CD8-positive, alpha-beta memory T cell (primary cell): ENCODE measurements around the gene KAZN. TPM values are rescaled to one million over a fixed set of nuclear protein-coding genes. Genes with fewer than 3 reads are reported as not detected.
A peak's percentile ranks its signal among the peaks of the same experiment; 100 is the strongest.

Experiments used
- CTCF ChIA-PET: fragments of 350-600 bp; sonication (Branson Sonifier 250); formaldehyde crosslinking; loops from one replicate; lab custom pipeline; 2021; ENCODE audit warnings: antibody characterized with exemption; lab: Charles Lee
- POLR2A ChIA-PET: fragments of 350-600 bp; sonication (Branson Sonifier 250); formaldehyde crosslinking; loops from one replicate; lab custom pipeline; 2021; ENCODE audit warnings: antibody characterized with exemption; lab: Charles Lee
- DNase-seq, 5 donors: peaks; one replicate each; pipeline versions ENCODE4 v3.0.0 to v3.0.0-alpha.2; 2020 to 2022; ENCODE audit warnings: mixed read lengths in 1 of 5
- H3K27ac ChIP-seq: one replicate; pipeline ENCODE4 v1.7.0; 2013; ENCODE audit warnings: low read depth, mild to moderate bottlenecking, low read length, moderate library complexity
- H3K27me3 ChIP-seq: 2 replicates; pipeline ENCODE4 v1.7.0; 2013; ENCODE audit warnings: low read length, mild to moderate bottlenecking; ENCODE audit not compliant: insufficient read depth, poor library complexity, severe bottlenecking
- H3K36me3 ChIP-seq: 2 replicates; pipeline ENCODE4 v1.7.0; 2013; ENCODE audit warnings: mild to moderate bottlenecking, low read length, moderate library complexity; ENCODE audit not compliant: insufficient read depth
- H3K4me1 ChIP-seq: 2 replicates; pipeline ENCODE4 v1.7.0; 2013; ENCODE audit warnings: mild to moderate bottlenecking, low read length, moderate library complexity; ENCODE audit not compliant: insufficient read depth
- H3K4me3 ChIP-seq: 2 replicates; pipeline ENCODE4 v1.7.0; 2013; ENCODE audit warnings: mild to moderate bottlenecking, low read length
- H3K9me3 ChIP-seq: 2 replicates; pipeline ENCODE4 v1.7.0; 2013; ENCODE audit warnings: mild to moderate bottlenecking, low read length
- H3K27ac Mint-ChIP-seq, 8 donors: one replicate each; pipeline ENCODE4 v1.8.0; 2020 to 2021; ENCODE audit warnings: mixed read lengths in 8 of 8, mild to moderate bottlenecking in 6 of 8, inconsistent platforms in 3 of 8, moderate library complexity in 3 of 8
- H3K27me3 Mint-ChIP-seq, 2 donors: one replicate each; pipeline ENCODE4 v1.8.0; 2020 to 2021; ENCODE audit warnings: mixed read lengths in 2 of 2, mild to moderate bottlenecking in 1 of 2, moderate library complexity in 1 of 2
- H3K36me3 Mint-ChIP-seq, 3 donors: one replicate each; pipeline ENCODE4 v1.8.0; 2020 to 2021; ENCODE audit warnings: mixed read lengths in 3 of 3, inconsistent platforms in 1 of 3, mild to moderate bottlenecking in 1 of 3
- H3K4me1 Mint-ChIP-seq, 3 donors: one replicate each; pipeline ENCODE4 v1.8.0; 2020 to 2021; ENCODE audit warnings: mixed read lengths in 3 of 3, inconsistent platforms in 1 of 3, mild to moderate bottlenecking in 1 of 3
- H3K4me3 Mint-ChIP-seq, 7 donors: one replicate each; pipeline ENCODE4 v1.8.0; 2020 to 2021; ENCODE audit warnings: mixed read lengths in 7 of 7, mild to moderate bottlenecking in 6 of 7, moderate library complexity in 4 of 7, inconsistent platforms in 2 of 7
- H3K9me3 Mint-ChIP-seq, 5 donors: one replicate each; pipeline ENCODE4 v1.8.0; 2020 to 2022; ENCODE audit warnings: mixed read lengths in 5 of 5, mild to moderate bottlenecking in 3 of 5, moderate library complexity in 2 of 5, inconsistent platforms in 1 of 5
- polyA plus RNA-seq: library from polyadenylated mRNA; unstranded; fragments of 300-500 nt; fragmentation: Illumina TruSeq; gene quantifications from one replicate; pipeline ENCODE4 v1.2.3, GENCODE V29; 2021
- total RNA-seq, 2 experiments: library from RNA; stranded (reverse); gene quantifications; one replicate each; pipeline ENCODE4 v1.2.3, GENCODE V29; 2021

Gene KAZN
- total and polyA plus RNA-seq, 3 experiments from 2014 or later, result 0.15 to 0.35 (median 0.18) TPM

DNA sequence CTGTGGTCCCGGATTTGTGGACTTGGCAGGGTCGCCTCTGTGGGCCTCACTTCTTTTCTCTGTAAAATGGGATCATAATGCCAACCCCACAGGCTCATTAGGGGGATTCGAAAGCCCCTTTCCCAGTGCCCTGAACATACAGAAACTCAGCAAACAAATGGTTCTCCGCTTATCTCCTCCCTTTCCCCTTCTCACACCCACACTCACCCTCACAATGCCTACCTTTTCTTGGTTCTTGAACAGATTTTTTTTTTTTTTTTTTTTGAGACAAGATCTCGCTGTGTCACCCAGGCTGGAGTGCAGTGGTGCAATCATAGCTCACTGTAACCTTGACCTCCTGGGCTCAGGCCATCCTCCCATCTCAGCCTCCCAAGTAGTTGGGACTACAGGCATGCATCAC, 175.7 kb downstream of the KAZN start:
- Histone ChIP-seq H3K36me3 (no peaks in the 10 kb centered on the region), H3K27ac (no peak overlapping the region), H3K4me3 (no peak overlapping the region), H3K9me3 (no peaks in the 10 kb centered on the region), H3K27me3 (no peaks in the 10 kb centered on the region), H3K4me1 (no peaks in the 10 kb centered on the region)
- no peaks in the 10 kb centered on the region for H3K36me3 Mint-ChIP-seq
- no peak overlapping the region for H3K27ac Mint-ChIP-seq
- no peak overlapping the region for H3K4me3 Mint-ChIP-seq
- peaks cover 0 to 2% (median 0%) of the 10 kb centered on the region in 5 donors for H3K9me3 Mint-ChIP-seq
- DNase-seq, result no peak
- POLR2A ChIA-PET, result no interaction called here
- H3K4me1 Mint-ChIP-seq, result no peaks in the 10 kb centered on the region
- CTCF ChIA-PET, result no interaction called here
- H3K27me3 Mint-ChIP-seq, result peaks cover 4 to 8% of the 10 kb centered on the region in 2 donors

DNA sequence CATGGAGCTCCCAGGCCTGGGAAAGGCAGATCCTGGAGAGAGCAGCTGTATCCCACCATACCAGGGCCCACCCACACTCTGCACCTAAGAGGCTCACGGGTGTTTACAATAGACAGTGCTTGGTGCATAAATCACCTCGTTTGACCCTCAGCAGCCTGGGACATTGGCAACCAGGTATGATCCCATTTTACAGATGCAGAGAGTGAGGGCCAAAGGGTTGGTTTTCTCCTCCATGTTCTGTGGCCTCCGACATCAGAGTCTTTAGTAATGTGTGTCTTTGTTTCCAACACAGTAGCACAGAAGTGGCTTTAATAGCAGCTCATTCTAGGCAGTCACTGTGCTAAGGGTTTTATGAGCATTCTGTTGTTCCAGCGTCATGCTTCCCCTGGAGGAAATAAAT, 176.5 kb downstream of the KAZN start:
- ChIA-PET CTCF (no interaction called here), POLR2A (no interaction called here)
- Histone ChIP-seq H3K27me3 (no peaks in the 10 kb centered on the region), H3K4me1 (no peaks in the 10 kb centered on the region), H3K4me3 (no peak overlapping the region), H3K9me3 (no peaks in the 10 kb centered on the region), H3K27ac (no peak overlapping the region), H3K36me3 (no peaks in the 10 kb centered on the region)
- no peak for DNase-seq
- Mint-ChIP-seq H3K27me3 (peaks cover 3 to 8% of the 10 kb centered on the region in 2 donors), H3K9me3 (peaks cover 0 to 1% (median 0%) of the 10 kb centered on the region in 5 donors), H3K4me3 (no peak overlapping the region), H3K36me3 (no peaks in the 10 kb centered on the region), H3K4me1 (no peaks in the 10 kb centered on the region), H3K27ac (no peak overlapping the region)

DNA sequence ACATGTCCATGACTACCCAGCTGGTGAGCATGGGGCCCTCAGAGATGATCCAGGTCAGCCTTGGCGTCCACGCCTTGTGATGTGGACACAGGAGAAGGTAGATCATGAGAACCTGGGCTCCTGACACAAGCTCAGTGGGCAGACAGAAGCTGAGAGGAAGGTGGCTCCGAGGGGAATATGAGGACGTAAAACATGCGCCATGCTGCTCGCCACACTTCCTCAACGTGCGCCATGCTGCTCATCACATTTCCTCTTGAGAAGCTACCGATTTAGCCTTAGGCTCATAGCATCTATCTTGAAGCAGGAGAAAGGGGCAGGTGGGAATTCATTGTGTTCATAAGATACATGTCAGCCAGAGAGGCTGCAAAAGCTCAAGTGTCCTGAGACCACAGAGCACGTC, 176.9 kb downstream of the KAZN start:
- H3K27ac Mint-ChIP-seq, result no peak overlapping the region
- CTCF ChIA-PET, result no interaction called here

DNA sequence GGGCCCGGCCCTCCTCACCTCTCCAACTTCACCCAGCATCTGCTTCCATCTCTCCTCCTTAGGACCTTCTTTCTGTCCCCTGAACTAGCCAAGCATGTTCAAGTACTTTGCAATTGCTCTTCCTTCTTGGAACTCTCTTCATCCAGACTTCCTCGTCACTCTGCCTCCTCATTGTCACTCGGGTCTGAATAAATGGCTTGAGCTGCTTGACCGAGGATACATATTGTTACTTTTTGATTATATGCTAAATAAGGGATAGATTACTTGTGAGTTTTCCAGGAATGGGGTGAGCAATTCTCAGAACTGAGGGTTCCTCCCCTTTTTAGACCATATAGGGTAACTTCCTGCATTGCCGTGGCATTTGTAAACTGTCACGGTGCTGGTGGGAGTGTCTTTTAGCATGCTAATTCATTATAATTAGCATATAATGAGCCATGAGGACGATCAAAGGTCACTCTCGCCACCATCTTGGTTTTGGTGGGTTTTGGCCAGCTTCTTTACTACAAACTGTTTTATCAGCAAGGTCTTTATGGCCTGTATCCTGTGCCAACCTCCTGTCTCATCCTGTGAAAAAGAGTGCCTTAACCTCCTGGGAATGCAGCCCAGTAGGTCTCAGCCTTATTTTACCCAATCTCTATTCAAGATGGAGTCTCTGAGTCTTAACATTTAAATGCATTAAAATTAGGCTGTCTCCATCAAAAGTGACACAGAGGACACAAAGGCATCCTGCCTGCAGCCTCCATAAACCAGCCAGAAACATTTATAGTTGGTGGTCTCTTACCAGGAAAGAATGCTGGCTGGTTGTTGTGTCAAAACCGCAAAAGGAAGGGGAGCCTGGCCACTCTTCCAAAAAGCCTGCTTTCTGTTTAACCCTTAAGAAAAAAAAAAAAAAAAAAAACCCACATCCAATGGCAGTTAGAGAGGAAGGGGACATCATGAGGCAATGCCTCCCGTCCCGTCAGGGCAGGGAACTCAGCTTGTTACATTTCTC, 179.3 kb downstream of the KAZN start:
- no peak overlapping the region for H3K4me3 Mint-ChIP-seq
- H3K27me3 ChIP-seq, result no peaks in the 10 kb centered on the region
- ChIA-PET POLR2A (no interaction called here), CTCF (no interaction called here)
- H3K4me1 ChIP-seq, result no peaks in the 10 kb centered on the region
- H3K27ac Mint-ChIP-seq, result no peak overlapping the region
- H3K36me3 ChIP-seq, result no peaks in the 10 kb centered on the region
- no peak overlapping the region for H3K4me3 ChIP-seq
- H3K27me3 Mint-ChIP-seq, result peaks cover 3 to 8% of the 10 kb centered on the region in 2 donors
- no peaks in the 10 kb centered on the region for H3K4me1 Mint-ChIP-seq
- no peaks in the 10 kb centered on the region for H3K9me3 ChIP-seq
- H3K36me3 Mint-ChIP-seq, result no peaks in the 10 kb centered on the region
- no peak for DNase-seq
- peak overlapping the region; percentile 73 for H3K27ac ChIP-seq
- peaks cover 0 to 1% (median 0%) of the 10 kb centered on the region in 5 donors for H3K9me3 Mint-ChIP-seq

More for the DNA sequence above, 176.9 kb downstream of the KAZN start:
- POLR2A ChIA-PET, result no interaction called here
- Mint-ChIP-seq H3K4me3 (no peak overlapping the region), H3K9me3 (peaks cover 0 to 1% (median 0%) of the 10 kb centered on the region in 5 donors), H3K36me3 (no peaks in the 10 kb centered on the region), H3K4me1 (no peaks in the 10 kb centered on the region), H3K27me3 (peaks cover 3 to 8% of the 10 kb centered on the region in 2 donors)
- H3K4me1 ChIP-seq, result no peaks in the 10 kb centered on the region
- no peak overlapping the region for H3K4me3 ChIP-seq
- no peak overlapping the region for H3K27ac ChIP-seq
- H3K36me3 ChIP-seq, result no peaks in the 10 kb centered on the region
- H3K9me3 ChIP-seq, result no peaks in the 10 kb centered on the region
- H3K27me3 ChIP-seq, result no peaks in the 10 kb centered on the region
- DNase-seq, result no peak

DNA sequence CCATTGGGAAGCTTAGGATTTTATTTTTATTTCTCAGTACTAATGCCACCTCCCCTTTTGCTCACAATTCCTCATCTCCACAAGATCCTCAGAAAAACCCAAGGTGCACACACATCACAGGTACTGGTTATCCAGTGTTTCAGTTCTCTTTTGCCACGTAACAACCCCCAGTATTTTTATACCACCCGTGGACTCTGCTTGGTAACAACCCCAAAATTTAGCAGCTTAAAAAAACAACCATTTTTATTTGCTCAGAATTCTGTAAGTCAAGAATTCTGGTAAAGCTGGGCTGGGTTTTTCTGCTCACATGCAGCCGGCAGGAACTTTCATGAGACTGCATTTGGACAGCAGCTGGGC, 180.0 kb downstream of the KAZN start:
- Histone ChIP-seq H3K4me1 (no peaks in the 10 kb centered on the region), H3K9me3 (no peaks in the 10 kb centered on the region), H3K27me3 (no peaks in the 10 kb centered on the region), H3K4me3 (no peak overlapping the region), H3K36me3 (no peaks in the 10 kb centered on the region), H3K27ac (peak overlapping the region; percentile 73)
- CTCF ChIA-PET, result no interaction called here
- Mint-ChIP-seq H3K27me3 (peaks cover 5 to 9% of the 10 kb centered on the region in 2 donors), H3K9me3 (peaks cover 0 to 1% (median 0%) of the 10 kb centered on the region in 5 donors), H3K36me3 (no peaks in the 10 kb centered on the region), H3K4me1 (no peaks in the 10 kb centered on the region), H3K4me3 (no peak overlapping the region), H3K27ac (no peak overlapping the region)
- POLR2A ChIA-PET, result no interaction called here
- DNase-seq, result no peak

DNA sequence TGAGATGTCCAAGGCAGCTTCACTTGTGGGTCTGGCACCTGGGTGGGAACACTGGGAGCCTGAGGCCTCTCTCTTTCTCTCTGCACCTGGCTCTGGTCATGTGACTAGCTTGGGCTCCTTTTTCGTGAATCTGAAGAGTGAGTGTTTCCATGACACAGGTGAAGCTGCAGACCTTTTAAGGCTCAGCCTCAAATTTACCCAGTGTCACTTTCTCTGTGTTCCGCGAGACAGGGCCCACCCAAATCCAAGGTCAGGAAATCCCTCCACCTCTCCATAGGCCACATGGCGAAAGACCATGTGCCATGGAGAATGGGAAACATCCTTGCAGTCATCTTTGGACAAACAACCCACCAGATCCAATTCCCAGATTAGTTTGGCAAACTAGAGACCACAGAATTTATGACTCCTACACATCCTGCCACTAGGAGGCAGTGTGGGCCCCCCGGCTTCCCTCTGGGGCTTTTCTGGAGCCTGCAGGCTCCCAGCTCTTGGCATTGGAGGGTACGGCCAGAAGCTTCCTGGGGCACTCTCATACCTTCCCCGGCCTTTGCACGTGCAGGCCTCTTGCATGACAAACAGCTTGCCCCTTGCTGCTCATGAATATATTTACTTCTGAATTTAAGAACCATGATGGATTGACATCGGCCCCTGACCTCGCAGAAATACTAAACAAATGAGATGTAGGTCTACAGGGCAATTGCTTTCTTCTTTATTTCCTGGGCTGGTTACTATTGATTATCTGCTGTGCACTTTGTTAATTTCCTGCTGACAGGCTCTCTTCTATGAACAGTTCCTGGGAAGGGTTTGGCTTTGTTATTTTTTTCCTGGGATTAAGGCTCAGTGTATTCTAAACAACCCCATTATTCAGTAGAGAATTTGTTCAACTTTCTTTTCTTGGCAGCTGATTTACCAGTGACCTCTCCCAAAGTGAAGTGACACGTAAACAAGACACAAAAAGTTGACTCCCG, 180.7 kb downstream of the KAZN start:
- Mint-ChIP-seq H3K27ac (no peak overlapping the region), H3K4me1 (no peaks in the 10 kb centered on the region), H3K27me3 (peaks cover 6 to 13% of the 10 kb centered on the region in 2 donors), H3K36me3 (no peaks in the 10 kb centered on the region), H3K9me3 (peaks cover 0 to 1% (median 0%) of the 10 kb centered on the region in 5 donors), H3K4me3 (no peak overlapping the region)
- CTCF ChIA-PET, result no interaction called here
- no peaks in the 10 kb centered on the region for H3K4me1 ChIP-seq
- no peaks in the 10 kb centered on the region for H3K9me3 ChIP-seq
- H3K4me3 ChIP-seq, result no peak overlapping the region
- DNase-seq, result peak in 1 of 5 donors; percentile 3
- no peaks in the 10 kb centered on the region for H3K36me3 ChIP-seq
- peak overlapping the region; percentile 4 for H3K27ac ChIP-seq
- no peaks in the 10 kb centered on the region for H3K27me3 ChIP-seq
- POLR2A ChIA-PET, result no interaction called here

DNA sequence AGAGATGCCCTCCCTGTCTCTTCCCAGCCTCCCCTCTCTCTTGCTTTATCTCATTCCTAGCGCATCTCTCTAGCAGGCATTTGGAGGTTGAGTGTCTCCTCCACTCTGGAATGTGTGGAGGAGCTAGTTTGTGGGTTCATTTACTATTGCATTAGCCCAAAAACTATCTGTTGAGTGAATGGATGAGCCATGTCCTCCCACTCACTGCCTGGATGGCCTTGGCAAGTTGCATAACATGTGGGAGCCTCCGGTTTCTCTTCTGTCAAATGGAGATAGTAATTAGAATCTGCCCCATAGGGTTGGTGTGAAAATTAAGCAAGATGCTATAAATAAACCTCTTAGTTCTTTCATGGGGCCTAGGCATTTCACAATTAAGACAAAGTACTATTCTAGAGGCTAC, 181.8 kb downstream of the KAZN start:
- no peaks in the 10 kb centered on the region for H3K27me3 ChIP-seq
- CTCF ChIA-PET, result no interaction called here

More for the DNA sequence above, 181.8 kb downstream of the KAZN start:
- Mint-ChIP-seq H3K9me3 (peaks cover 0 to 1% (median 0%) of the 10 kb centered on the region in 5 donors), H3K27me3 (peaks cover 6 to 18% of the 10 kb centered on the region in 2 donors), H3K27ac (no peak overlapping the region), H3K36me3 (no peaks in the 10 kb centered on the region), H3K4me1 (no peaks in the 10 kb centered on the region), H3K4me3 (no peak overlapping the region)
- no peaks in the 10 kb centered on the region for H3K4me1 ChIP-seq
- H3K4me3 ChIP-seq, result no peak overlapping the region
- no peak for DNase-seq
- POLR2A ChIA-PET, result no interaction called here
- no peaks in the 10 kb centered on the region for H3K36me3 ChIP-seq
- H3K9me3 ChIP-seq, result no peaks in the 10 kb centered on the region
- H3K27ac ChIP-seq, result no peak overlapping the region
